Liver (tissue), 3 donors: Measurements from ENCODE around the gene SRGAP1.

ENCODE experiments used
- CTCF ChIP-seq: fragments of 150-350 bp; IDR thresholded peaks from 2 replicates; pipeline ENCODE4 v1.5.1; 2017; ENCODE audit warnings: improper control_type of control experiment, low read depth, low read length; ENCODE audit not compliant: missing input control
- EGR1 ChIP-seq, 2 donors: IDR thresholded peaks; 2 replicates each; pipeline ENCODE4 v1.6.1; 2016 to 2018; ENCODE audit warnings: antibody characterized with exemption in 2 of 2, low read depth in 2 of 2
- FOXA1 ChIP-seq: IDR thresholded peaks from 2 replicates; pipeline ENCODE4 v1.6.1; 2016; ENCODE audit warnings: antibody characterized with exemption
- GABPA ChIP-seq, 2 donors: IDR thresholded peaks in 1 of 2; conservative IDR thresholded peaks in 1 of 2; 2 replicates each; pipeline ENCODE4 v1.6.1; 2016; ENCODE audit warnings: antibody characterized with exemption in 2 of 2, mild to moderate bottlenecking in 1 of 2, moderate library complexity in 1 of 2
- HNF4G ChIP-seq: IDR thresholded peaks from 2 replicates; pipeline ENCODE4 v1.6.1; 2016; ENCODE audit warnings: antibody characterized with exemption
- JUND ChIP-seq, 2 donors: IDR thresholded peaks; 2 replicates each; pipeline ENCODE4 v1.6.1; 2016; ENCODE audit warnings: antibody characterized with exemption in 2 of 2
- MAX ChIP-seq: IDR thresholded peaks from 2 replicates; pipeline ENCODE4 v1.6.1; 2016; ENCODE audit warnings: antibody characterized with exemption
- NR2F2 ChIP-seq: IDR thresholded peaks from 2 replicates; pipeline ENCODE4 v1.6.1; 2016; ENCODE audit warnings: antibody characterized with exemption
- RAD21 ChIP-seq, 2 donors: IDR thresholded peaks; 2 replicates each; pipeline ENCODE4 v1.6.1; 2016; ENCODE audit warnings: antibody characterized with exemption in 2 of 2, mild to moderate bottlenecking in 2 of 2
- REST ChIP-seq: IDR thresholded peaks from 2 replicates; pipeline ENCODE4 v1.6.1; 2016; ENCODE audit warnings: antibody characterized with exemption, mild to moderate bottlenecking
- SP1 ChIP-seq: IDR thresholded peaks from 2 replicates; pipeline ENCODE4 v1.6.1; 2018; ENCODE audit warnings: antibody characterized with exemption, mild to moderate bottlenecking
- TAF1 ChIP-seq: conservative IDR thresholded peaks from 2 replicates; pipeline ENCODE4 v1.6.1; 2016; ENCODE audit warnings: antibody characterized with exemption, mild to moderate bottlenecking
- YY1 ChIP-seq: IDR thresholded peaks from 2 replicates; pipeline ENCODE4 v1.6.1; 2016; ENCODE audit warnings: antibody characterized with exemption, mild to moderate bottlenecking
- ZBTB33 ChIP-seq: IDR thresholded peaks from 2 replicates; pipeline ENCODE4 v1.6.1; 2016; ENCODE audit warnings: antibody characterized with exemption
- donor health status: healthy.
- donor health status: healthy.

GRCh38 chr12:63989301-63989845 is 144.9 kb downstream of the SRGAP1 start:
- TF ChIP-seq REST: no peak
- TF ChIP-seq NR2F2: no peak
- no peak for TF ChIP-seq CTCF
- TF ChIP-seq MAX: no peak
- TF ChIP-seq HNF4G: no peak
- no peak for TF ChIP-seq ZBTB33
- no peak for TF ChIP-seq RAD21 (IDR thresholded peaks at IDR 0.05)
- no peak for TF ChIP-seq TAF1
- TF ChIP-seq FOXA1: no peak
- TF ChIP-seq EGR1 (IDR thresholded peaks at IDR 0.05; ENCODE audit: low read depth in 2 of 2): no peak
- TF ChIP-seq JUND (IDR thresholded peaks at IDR 0.05): no peak
- no peak for TF ChIP-seq SP1
- no peak for TF ChIP-seq GABPA (IDR thresholded peaks at IDR 0.05 in 1 of 2, conservative IDR thresholded peaks at IDR 0.05 in 1 of 2)
- no peak for TF ChIP-seq YY1
